GM12875 (cell line): ENCODE data around the gene KRTAP1-4.
"Not testable (repeated sequence)": the region's sequence is repeated elsewhere in the genome, so short reads cannot be mapped to it uniquely, and the experiment has no call there.

Experiments used
- H3K4me3 ChIP-seq: one replicate; pipeline ENCODE4 v1.5.1; 2011; ENCODE audit warnings: low read depth, low read length, control low read depth
- TF ChIP-seq, protein P1 (sequence below): IDR thresholded peaks from 2 replicates; pipeline ENCODE4 v1.5.1; 2011; ENCODE audit warnings: low read depth, mild to moderate bottlenecking, control low read depth, inconsistent platforms, low read length, moderate library complexity, borderline replicate concordance; ENCODE audit not compliant: insufficient read depth

KRTAP1-4 gene

DNA sequence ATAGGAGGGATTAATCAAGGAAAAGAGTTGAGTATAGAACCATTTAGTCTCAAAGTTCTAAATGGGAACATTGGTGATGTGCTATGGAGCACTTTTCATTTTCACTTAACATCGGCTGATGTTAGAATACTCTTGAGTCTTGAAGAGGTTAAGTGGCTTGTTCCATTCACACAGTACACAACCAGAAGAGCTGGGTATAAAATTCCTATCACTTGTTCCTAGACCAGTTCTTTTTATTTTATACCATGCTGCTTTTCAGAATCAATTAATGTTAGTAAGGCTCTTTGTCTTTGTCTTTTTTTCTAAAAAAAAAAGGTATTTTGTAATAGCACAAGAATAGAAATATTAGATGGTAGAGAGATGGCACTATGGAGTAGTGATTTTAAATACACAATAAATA is 13.0 kb upstream of the KRTAP1-4 start:
- no peak overlapping the region for H3K4me3 ChIP-seq
- TF ChIP-seq, protein P1, sequence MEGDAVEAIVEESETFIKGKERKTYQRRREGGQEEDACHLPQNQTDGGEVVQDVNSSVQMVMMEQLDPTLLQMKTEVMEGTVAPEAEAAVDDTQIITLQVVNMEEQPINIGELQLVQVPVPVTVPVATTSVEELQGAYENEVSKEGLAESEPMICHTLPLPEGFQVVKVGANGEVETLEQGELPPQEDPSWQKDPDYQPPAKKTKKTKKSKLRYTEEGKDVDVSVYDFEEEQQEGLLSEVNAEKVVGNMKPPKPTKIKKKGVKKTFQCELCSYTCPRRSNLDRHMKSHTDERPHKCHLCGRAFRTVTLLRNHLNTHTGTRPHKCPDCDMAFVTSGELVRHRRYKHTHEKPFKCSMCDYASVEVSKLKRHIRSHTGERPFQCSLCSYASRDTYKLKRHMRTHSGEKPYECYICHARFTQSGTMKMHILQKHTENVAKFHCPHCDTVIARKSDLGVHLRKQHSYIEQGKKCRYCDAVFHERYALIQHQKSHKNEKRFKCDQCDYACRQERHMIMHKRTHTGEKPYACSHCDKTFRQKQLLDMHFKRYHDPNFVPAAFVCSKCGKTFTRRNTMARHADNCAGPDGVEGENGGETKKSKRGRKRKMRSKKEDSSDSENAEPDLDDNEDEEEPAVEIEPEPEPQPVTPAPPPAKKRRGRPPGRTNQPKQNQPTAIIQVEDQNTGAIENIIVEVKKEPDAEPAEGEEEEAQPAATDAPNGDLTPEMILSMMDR, result no peak

DNA sequence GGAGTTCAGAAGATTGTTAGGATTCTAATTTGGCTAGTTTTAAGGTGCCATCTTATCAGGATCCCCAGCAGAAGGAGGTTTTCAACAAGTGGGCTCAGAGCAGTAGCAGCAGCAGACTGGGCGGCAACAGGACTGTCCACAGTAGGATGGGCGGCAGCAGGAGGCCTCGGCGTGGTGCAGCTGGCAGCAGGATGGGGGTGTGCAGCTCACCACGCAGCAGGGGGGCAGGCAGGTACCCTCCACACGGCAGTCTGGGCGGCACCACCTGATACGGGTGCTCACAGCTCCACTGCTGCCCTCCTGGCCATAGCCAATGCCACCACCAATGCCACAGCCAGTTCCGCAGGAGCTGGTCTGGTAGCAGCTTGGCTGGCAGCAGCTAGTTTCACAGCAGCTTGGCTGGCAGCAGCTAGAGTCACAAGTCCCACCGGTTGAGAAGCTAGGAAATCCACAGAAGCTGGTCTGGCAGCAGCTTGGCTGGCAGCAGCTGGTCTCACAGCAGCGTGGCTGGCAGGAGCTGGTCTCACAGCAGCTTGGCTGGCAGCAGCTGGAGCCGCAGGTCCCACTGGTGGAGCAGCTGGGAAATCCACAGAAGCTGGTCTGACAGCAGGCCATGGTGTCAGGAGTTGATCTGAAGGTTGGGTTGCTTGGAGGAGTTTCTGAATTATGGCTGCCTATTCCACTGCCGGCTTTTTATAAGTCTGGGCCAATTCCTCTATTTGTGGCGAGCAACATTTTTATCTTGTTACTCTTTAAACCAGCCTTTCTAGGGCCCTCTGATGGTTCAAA is 11.0 kb upstream of the KRTAP1-4 start, which contains the start of gene KRTAP1-1:
Gene KRTAP1-1, minus strand, starts transcription at position 668 of the 789 bp plus-strand sequence. Its CDS starts 53 bp downstream, at position 615.
- H3K4me3 ChIP-seq, result not testable (repeated sequence)

DNA sequence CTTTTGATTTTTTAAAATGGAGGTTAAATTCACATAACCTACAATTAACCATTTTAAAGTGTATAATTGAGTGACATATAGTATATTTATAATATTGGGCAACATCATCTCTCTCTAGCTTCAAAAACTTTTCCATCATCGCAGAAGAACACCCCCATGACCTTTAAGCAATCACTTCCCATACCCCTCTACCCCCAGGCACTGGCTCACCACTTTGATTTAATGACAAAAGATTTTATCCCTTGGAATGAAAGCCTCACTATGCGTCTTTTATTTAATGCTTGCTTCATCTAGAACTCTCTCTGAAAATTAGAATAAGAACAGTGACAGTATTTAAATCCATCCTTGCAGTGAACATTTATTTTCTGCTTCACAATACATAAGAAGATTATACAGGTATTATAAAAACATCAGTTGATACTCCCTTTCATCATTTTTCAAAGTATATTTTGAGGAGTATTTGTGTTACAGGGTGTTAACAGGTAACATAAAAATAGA is 7.9 kb upstream of the KRTAP1-4 start:
- no peak overlapping the region for H3K4me3 ChIP-seq
- TF ChIP-seq, protein P1, result no peak

DNA sequence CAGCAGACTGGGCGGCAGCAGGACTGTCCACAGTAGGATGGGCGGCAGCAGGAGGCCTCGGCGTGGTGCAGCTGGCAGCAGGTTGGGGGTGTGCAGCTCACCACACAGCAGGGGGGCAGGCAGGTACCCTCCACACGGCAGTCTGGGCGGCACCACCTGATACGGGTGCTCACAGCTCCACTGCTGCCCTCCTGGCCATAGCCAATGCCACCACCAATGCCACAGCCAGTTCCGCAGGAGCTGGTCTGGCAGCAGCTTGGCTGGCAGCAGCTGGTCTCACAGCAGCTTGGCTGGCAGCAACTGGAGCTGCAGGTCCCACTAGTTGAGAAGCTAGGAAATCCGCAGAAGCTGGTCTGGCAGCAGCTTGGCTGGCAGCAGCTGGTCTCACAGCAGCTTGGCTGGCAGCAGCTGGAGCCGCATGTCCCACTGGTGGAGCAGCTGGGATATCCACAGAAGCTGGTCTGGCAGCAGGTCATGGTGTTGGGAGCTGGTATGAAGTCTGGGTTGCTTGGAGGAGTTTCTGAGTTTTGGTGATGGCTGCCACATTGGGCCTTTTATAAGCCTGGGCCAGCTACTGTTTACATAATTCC is 4.4 kb upstream of the KRTAP1-4 start, which contains the start of gene KRTAP1-3:
Gene KRTAP1-3, minus strand, starts transcription at position 529 of the 590 bp plus-strand sequence. Its CDS starts 53 bp downstream, at position 476.
- not testable (repeated sequence) for H3K4me3 ChIP-seq

DNA sequence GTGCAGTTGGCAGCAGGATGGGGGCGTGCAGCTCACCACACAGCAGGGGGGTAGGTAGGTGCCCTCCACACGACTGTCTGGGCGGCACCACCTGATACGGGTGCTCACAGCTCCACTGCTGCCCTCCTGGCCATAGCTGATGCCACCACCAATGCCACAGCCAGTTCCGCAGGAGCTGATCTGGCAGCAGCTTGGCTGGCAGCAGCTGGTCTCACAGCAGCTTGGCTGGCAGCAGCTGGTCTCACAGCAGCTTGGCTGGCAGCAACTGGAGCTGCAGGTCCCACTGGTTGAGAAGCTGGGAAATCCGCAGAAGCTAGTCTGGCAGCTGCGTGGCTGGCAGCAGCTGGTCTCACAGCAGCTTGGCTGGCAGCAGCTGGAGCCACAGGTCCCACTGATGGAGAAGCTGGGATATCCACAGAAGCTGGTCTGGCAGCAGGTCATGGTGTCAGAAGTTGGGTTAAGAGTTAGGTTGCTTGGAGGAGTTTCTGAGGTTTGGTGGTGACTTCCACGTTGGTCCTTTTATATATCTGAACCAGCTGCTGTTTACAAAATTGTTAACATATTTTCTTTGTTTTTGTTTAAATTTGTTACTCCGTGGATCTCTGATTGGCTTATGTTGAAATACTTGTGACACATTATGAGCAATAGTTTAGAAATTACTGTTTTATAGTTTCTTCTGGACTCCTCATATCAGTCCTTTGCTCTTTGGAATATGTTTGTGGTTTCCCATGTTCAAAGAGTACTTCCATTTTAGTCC is 3.1 kb downstream of the KRTAP1-4 start, which contains the start of gene KRTAP1-5:
Gene KRTAP1-5, minus strand, starts transcription at position 494 of the 757 bp plus-strand sequence. Its CDS starts 53 bp downstream, at position 441.
- TF ChIP-seq, protein P1, result no peak

DNA sequence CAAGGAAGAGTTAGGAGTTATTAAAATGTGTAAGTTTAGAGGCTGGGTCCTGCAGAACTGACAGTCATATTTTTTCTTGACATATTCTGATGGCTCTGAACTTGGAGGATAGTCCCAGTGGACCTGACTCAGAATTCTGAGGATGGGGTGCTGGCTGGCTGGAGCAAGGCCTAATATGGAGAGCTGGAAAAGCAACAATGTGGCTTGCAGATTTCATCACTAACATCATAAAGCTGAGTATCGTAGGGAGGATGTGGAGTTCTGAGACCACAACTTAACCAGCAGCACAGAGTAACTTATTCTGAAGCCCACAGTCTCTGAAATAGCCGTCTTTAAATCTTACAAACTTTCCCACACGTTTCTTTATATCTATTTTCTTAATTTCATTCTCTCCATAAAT is 5.3 kb downstream of the KRTAP1-4 start:
- no peak overlapping the region for H3K4me3 ChIP-seq
- TF ChIP-seq, protein P1, result no peak

More for the DNA sequence above, 3.1 kb downstream of the KRTAP1-4 start, which contains the start of gene KRTAP1-5:
- no peak within 1 kb of the TSS for H3K4me3 ChIP-seq

DNA sequence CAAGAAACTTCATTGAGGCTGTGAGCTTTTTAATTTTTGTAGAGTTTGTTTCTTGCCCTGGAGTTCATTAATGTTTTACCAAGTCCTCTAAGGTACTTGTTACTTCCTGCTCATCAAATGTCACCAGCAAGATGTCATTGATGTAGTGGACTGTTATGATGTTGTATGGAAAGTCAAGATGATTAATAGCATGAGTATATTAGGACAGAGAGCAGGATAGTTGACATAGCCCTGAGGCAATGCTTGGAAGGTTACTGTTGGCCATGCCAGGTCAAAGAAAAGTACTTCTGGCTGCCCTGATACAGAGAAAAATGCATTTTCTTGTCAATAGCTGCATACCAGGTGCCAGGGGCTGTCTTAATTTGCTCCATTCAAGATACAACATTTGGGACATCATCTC is 9.7 kb downstream of the KRTAP1-4 start:
- TF ChIP-seq, protein P1, result no peak
- no peak overlapping the region for H3K4me3 ChIP-seq
